ENCODE data around the gene ZNF792. TPM values are rescaled to one million over a fixed set of nuclear protein-coding genes. Genes with fewer than 3 reads are reported as not detected.

The ZNF792 gene
- total RNA-seq, 1 donor from 2014 or later = 5.9 TPM

GRCh38 chr19:34959021-34959420 is 5.0 kb downstream of the ZNF792 start:
- Histone ChIP-seq H3K36me3 (ENCODE audit: insufficient read depth, low read length) (peaks cover 26% of the 10 kb centered on the region), H3K27ac (ENCODE audit: low read depth, low read length) (no peak overlapping the region), H2AFZ (ENCODE audit: low read depth, low read length) (no peak overlapping the region), H3K4me2 (ENCODE audit: low read length) (no peak overlapping the region), H3K4me3 (ENCODE audit: insufficient read depth, low read depth, low read length) (no peak overlapping the region), H3K9ac (ENCODE audit: low read length) (no peak overlapping the region), H3K79me2 (ENCODE audit: insufficient read depth, low read length) (peaks cover 21% of the 10 kb centered on the region), H4K20me1 (ENCODE audit: insufficient read depth, low read length) (peaks cover 16% of the 10 kb centered on the region), H3K27me3 (ENCODE audit: insufficient read depth, low read length) (no peaks in the 10 kb centered on the region), H3K4me1 (ENCODE audit: insufficient read depth, low read length) (peaks cover 31% of the 10 kb centered on the region), H3K9me3 (ENCODE audit: insufficient read depth, low read depth, low read length) (peaks cover 38% of the 10 kb centered on the region)
- no peak for TF ChIP-seq EZH2 (IDR thresholded peaks at IDR 0.05; ENCODE audit: insufficient read depth, low read length)
- TF ChIP-seq CTCF (IDR thresholded peaks at IDR 0.05; ENCODE audit: insufficient read depth, low read depth, low read length) = no peak
- no peak for DNase-seq (ENCODE audit: low read depth)
- peaks cover 55% of the 10 kb centered on the region for H3K9me3 Mint-ChIP-seq (ENCODE audit: unreplicated experiment)
- no peaks in the 10 kb centered on the region for H3K27me3 Mint-ChIP-seq (ENCODE audit: low read depth, unreplicated experiment)
- H3K4me3 Mint-ChIP-seq (ENCODE audit: unreplicated experiment) = no peak overlapping the region
- H3K27ac Mint-ChIP-seq (ENCODE audit: unreplicated experiment) = no peak overlapping the region
- H3K36me3 Mint-ChIP-seq (ENCODE audit: low read depth, unreplicated experiment) = peaks cover 59% of the 10 kb centered on the region
- H3K4me1 Mint-ChIP-seq (ENCODE audit: low read depth, unreplicated experiment) = peaks cover 24% of the 10 kb centered on the region
- FAIRE-seq = no peak

DNA sequence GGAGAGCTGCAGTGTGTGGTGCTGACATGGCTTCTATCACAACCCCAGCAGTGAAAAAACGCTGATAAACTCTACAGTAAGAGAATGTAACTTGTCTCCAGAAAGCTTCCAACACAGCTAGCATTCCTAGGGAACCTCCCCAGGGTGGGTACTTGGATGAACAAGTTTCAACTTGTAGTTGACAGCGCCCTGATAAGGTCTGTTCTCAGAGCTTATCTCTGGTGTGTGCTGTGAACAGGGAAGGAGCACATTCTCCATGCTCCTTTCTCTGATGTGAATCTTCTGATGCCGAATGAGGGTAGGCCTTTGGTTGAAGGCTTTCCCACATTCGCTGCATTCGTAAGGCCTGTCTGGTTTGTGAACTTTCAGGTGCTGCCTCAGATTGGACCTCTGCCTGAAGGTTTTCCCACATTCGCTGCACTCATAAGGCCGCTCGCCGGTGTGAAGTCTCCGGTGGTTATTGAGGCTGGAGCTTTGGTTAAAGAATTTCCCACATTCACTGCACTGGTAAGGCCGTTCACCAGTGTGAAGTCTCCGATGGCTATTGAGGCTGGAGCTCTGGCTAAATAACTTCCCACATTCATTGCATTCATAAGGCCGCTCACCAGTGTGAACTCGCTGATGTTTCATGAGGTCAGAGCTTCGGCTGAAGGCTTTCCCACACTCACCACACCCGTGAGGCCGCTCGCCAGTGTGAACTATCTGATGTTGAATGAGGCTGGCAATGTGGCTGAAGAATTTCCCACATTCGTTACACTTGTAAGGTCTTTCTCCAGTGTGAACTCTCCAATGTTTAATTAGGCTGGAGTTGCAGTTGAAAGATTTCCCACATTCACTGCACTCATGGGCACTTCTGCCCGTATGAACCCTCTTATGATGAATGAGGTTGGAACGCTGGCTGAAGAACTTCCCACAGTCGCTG is 5.9 kb downstream of the ZNF792 start:
- Histone ChIP-seq H3K36me3 (ENCODE audit: insufficient read depth, low read length) (peaks cover 26% of the 10 kb centered on the region), H2AFZ (ENCODE audit: low read depth, low read length) (no peak overlapping the region), H3K9ac (ENCODE audit: low read length) (no peak overlapping the region), H3K9me3 (ENCODE audit: insufficient read depth, low read depth, low read length) (peaks cover 38% of the 10 kb centered on the region), H3K27me3 (ENCODE audit: insufficient read depth, low read length) (no peaks in the 10 kb centered on the region), H3K4me1 (ENCODE audit: insufficient read depth, low read length) (peaks cover 31% of the 10 kb centered on the region), H3K4me2 (ENCODE audit: low read length) (no peak overlapping the region), H3K27ac (ENCODE audit: low read depth, low read length) (no peak overlapping the region), H4K20me1 (ENCODE audit: insufficient read depth, low read length) (peaks cover 16% of the 10 kb centered on the region), H3K4me3 (ENCODE audit: insufficient read depth, low read depth, low read length) (peak overlapping the region; percentile 26), H3K79me2 (ENCODE audit: insufficient read depth, low read length) (peaks cover 20% of the 10 kb centered on the region)
- Mint-ChIP-seq H3K36me3 (ENCODE audit: low read depth, unreplicated experiment) (peaks cover 65% of the 10 kb centered on the region), H3K9me3 (ENCODE audit: unreplicated experiment) (peaks cover 55% of the 10 kb centered on the region), H3K27ac (ENCODE audit: unreplicated experiment) (no peak overlapping the region), H3K4me3 (ENCODE audit: unreplicated experiment) (no peak overlapping the region), H3K4me1 (ENCODE audit: low read depth, unreplicated experiment) (peaks cover 22% of the 10 kb centered on the region), H3K27me3 (ENCODE audit: low read depth, unreplicated experiment) (no peaks in the 10 kb centered on the region)
- no peak for DNase-seq (ENCODE audit: low read depth)
- no peak for FAIRE-seq
- TF ChIP-seq EZH2 (IDR thresholded peaks at IDR 0.05; ENCODE audit: insufficient read depth, low read length) (no peak), CTCF (IDR thresholded peaks at IDR 0.05; ENCODE audit: insufficient read depth, low read depth, low read length) (no peak)

DNA sequence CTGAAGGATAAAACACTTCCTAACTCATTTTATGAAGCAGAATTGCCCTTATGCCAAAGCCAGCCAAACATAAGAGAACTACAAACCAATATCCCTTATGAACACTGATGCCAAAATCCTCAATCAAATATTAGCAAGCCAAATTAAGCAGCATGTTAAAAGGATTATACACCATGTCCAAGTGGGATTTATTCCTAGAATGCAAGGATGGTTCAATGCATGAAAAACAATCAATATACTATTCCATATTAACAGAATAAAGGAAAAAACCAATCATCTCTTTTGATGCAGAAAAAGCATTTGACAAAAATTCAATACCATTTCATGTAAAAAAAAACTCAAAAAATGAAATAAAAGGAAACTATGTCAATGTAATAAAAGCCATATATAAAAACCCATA is 10.9 kb downstream of the ZNF792 start:
- Mint-ChIP-seq H3K4me3 (ENCODE audit: unreplicated experiment) (no peak overlapping the region), H3K36me3 (ENCODE audit: low read depth, unreplicated experiment) (peaks cover 54% of the 10 kb centered on the region), H3K27ac (ENCODE audit: unreplicated experiment) (no peak overlapping the region), H3K27me3 (ENCODE audit: low read depth, unreplicated experiment) (no peaks in the 10 kb centered on the region), H3K9me3 (ENCODE audit: unreplicated experiment) (peaks cover 53% of the 10 kb centered on the region), H3K4me1 (ENCODE audit: low read depth, unreplicated experiment) (no peaks in the 10 kb centered on the region)
- FAIRE-seq (no peak), DNase-seq (ENCODE audit: low read depth) (no peak)
- Histone ChIP-seq H3K36me3 (ENCODE audit: insufficient read depth, low read length) (peaks cover 14% of the 10 kb centered on the region), H3K9ac (ENCODE audit: low read length) (no peak overlapping the region), H3K27me3 (ENCODE audit: insufficient read depth, low read length) (no peaks in the 10 kb centered on the region), H3K4me3 (ENCODE audit: insufficient read depth, low read depth, low read length) (no peak overlapping the region), H3K79me2 (ENCODE audit: insufficient read depth, low read length) (no peaks in the 10 kb centered on the region), H3K4me1 (ENCODE audit: insufficient read depth, low read length) (no peaks in the 10 kb centered on the region), H3K27ac (ENCODE audit: low read depth, low read length) (no peak overlapping the region), H4K20me1 (ENCODE audit: insufficient read depth, low read length) (no peaks in the 10 kb centered on the region), H3K9me3 (ENCODE audit: insufficient read depth, low read depth, low read length) (peaks cover 21% of the 10 kb centered on the region), H3K4me2 (ENCODE audit: low read length) (no peak overlapping the region), H2AFZ (ENCODE audit: low read depth, low read length) (no peak overlapping the region)
- TF ChIP-seq EZH2 (IDR thresholded peaks at IDR 0.05; ENCODE audit: insufficient read depth, low read length) (no peak), CTCF (IDR thresholded peaks at IDR 0.05; ENCODE audit: insufficient read depth, low read depth, low read length) (no peak)
